ENCODE measurements around the gene NPIPA3. TPM values are rescaled to one million over a fixed set of nuclear protein-coding genes. Genes with fewer than 3 reads are reported as not detected.
"Not testable (repeated sequence)": the region's sequence is repeated elsewhere in the genome, so short reads cannot be mapped to it uniquely, and the experiment has no call there.

NPIPA3 gene
- total RNA-seq, 1 donor from 2014 or later = 1.2 TPM

DNA sequence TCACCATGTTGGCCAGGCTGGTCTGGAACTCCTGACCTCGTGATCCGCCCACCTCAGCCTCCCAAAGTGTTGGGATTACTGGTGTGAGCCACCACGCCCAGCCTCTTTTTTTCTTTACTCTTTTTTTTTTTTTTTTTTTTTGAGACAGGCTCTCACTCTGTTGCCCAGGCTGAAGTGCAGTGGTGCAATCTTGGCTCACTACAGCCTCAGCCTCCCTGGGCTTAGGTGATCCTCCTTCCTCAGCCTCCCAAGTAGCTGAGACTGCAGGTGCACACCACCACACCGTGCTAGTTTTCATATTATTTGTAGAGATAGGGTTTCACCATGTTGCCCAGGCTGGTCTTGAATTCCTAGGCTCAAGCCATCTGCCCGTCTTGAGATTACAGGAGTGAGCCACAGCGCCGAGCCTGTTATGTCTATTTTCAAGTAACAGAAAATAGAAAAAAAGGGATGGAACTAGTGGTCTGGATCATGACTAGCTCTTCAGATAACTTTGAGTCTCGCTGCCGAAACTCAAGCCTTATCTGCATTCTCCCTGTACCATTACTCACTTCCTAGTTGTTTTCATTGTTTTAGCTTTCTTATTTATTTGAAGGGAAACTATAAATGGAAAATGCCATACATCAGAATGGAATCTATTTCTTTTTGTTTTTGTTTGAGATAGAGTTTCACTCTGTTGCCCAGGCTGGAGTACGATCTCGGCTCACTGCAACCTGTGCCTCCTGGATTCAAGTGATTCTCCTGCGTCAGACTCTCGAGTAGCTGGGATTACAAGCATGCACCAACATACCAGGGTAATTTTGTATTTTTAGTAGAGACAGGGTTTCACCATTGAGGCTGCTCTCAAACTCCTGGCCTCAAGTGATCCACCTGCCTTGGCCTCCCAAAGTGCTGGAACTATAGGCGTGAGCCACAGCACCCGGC is 17.1 kb upstream of the NPIPA3 start:
- H3K27ac Mint-ChIP-seq; DNase-seq (ENCODE audit: low spot score); H3K36me3 Mint-ChIP-seq (ENCODE audit: low read depth); H3K9me3 Mint-ChIP-seq; H3K4me1 Mint-ChIP-seq (ENCODE audit: low read depth); H3K27me3 Mint-ChIP-seq (ENCODE audit: low read depth); H3K4me3 Mint-ChIP-seq (ENCODE audit: low read depth); intact Hi-C loops (cut with micrococcal nuclease): not testable (repeated sequence)

DNA sequence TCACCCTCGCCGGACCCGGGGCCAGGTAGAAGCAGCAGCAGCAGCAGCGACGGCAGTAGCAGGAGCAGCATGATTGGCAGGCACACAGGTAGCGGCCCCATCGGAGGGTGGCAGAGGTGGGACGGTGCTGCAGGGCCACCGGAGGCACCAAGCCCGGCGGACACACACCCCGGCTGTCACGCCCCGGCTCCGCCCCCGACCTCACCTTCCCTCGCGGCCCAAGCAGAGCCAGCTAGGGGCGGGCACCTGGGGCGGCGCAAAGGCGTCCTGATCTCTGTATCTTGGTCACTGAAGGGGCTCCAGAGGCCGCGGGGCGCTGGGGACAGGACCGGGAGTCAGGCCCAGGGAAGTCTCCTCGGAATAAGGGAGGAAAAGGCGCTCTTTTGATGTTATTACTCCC is 9.1 kb upstream of the NPIPA3 start, which contains the start of gene PLA2G10:
TSS of gene PLA2G10 (minus strand) at position 180 of the 400 bp plus-strand sequence. CDS start at position 101, 79 bp downstream.
- H3K9me3 Mint-ChIP-seq; intact Hi-C loops (cut with micrococcal nuclease); H3K4me3 Mint-ChIP-seq (ENCODE audit: low read depth); H3K27ac Mint-ChIP-seq; DNase-seq (ENCODE audit: low spot score); H3K36me3 Mint-ChIP-seq (ENCODE audit: low read depth); H3K27me3 Mint-ChIP-seq (ENCODE audit: low read depth); H3K4me1 Mint-ChIP-seq (ENCODE audit: low read depth): not testable (repeated sequence)

- H3K36me3 Mint-ChIP-seq (ENCODE audit: low read depth); H3K27me3 Mint-ChIP-seq (ENCODE audit: low read depth); DNase-seq (ENCODE audit: low spot score); H3K4me3 Mint-ChIP-seq (ENCODE audit: low read depth); H3K27ac Mint-ChIP-seq; H3K4me1 Mint-ChIP-seq (ENCODE audit: low read depth); intact Hi-C loops (cut with micrococcal nuclease); H3K9me3 Mint-ChIP-seq: not testable (repeated sequence)
Observed at GRCh38 chr16:14701859-14702258, 1.4 kb upstream of the NPIPA3 start.

GRCh38 chr16:14702672-14703071 is 539 bp upstream of the NPIPA3 start:
- H3K4me1 Mint-ChIP-seq (ENCODE audit: low read depth); H3K27me3 Mint-ChIP-seq (ENCODE audit: low read depth); H3K36me3 Mint-ChIP-seq (ENCODE audit: low read depth); H3K27ac Mint-ChIP-seq; H3K4me3 Mint-ChIP-seq (ENCODE audit: low read depth); DNase-seq (ENCODE audit: low spot score); H3K9me3 Mint-ChIP-seq; intact Hi-C loops (cut with micrococcal nuclease): not testable (repeated sequence)

- H3K36me3 Mint-ChIP-seq (ENCODE audit: low read depth); H3K9me3 Mint-ChIP-seq; H3K27ac Mint-ChIP-seq; DNase-seq (ENCODE audit: low spot score); H3K4me3 Mint-ChIP-seq (ENCODE audit: low read depth); H3K4me1 Mint-ChIP-seq (ENCODE audit: low read depth); H3K27me3 Mint-ChIP-seq (ENCODE audit: low read depth); intact Hi-C loops (cut with micrococcal nuclease): not testable (repeated sequence)
Observed at GRCh38 chr16:14733233-14733632, 30.0 kb downstream of the NPIPA3 start.

GRCh38 chr16:14740832-14741385 is 37.7 kb downstream of the NPIPA3 start:
- H3K9me3 Mint-ChIP-seq; H3K27me3 Mint-ChIP-seq (ENCODE audit: low read depth); H3K36me3 Mint-ChIP-seq (ENCODE audit: low read depth); H3K4me1 Mint-ChIP-seq (ENCODE audit: low read depth); DNase-seq (ENCODE audit: low spot score); intact Hi-C loops (cut with micrococcal nuclease); H3K27ac Mint-ChIP-seq; H3K4me3 Mint-ChIP-seq (ENCODE audit: low read depth): not testable (repeated sequence)

GRCh38 chr16:14741794-14742193 is 38.6 kb downstream of the NPIPA3 start:
- DNase-seq (ENCODE audit: low spot score); H3K36me3 Mint-ChIP-seq (ENCODE audit: low read depth); H3K9me3 Mint-ChIP-seq; H3K4me3 Mint-ChIP-seq (ENCODE audit: low read depth); H3K4me1 Mint-ChIP-seq (ENCODE audit: low read depth); H3K27me3 Mint-ChIP-seq (ENCODE audit: low read depth); H3K27ac Mint-ChIP-seq; intact Hi-C loops (cut with micrococcal nuclease): not testable (repeated sequence)

DNA sequence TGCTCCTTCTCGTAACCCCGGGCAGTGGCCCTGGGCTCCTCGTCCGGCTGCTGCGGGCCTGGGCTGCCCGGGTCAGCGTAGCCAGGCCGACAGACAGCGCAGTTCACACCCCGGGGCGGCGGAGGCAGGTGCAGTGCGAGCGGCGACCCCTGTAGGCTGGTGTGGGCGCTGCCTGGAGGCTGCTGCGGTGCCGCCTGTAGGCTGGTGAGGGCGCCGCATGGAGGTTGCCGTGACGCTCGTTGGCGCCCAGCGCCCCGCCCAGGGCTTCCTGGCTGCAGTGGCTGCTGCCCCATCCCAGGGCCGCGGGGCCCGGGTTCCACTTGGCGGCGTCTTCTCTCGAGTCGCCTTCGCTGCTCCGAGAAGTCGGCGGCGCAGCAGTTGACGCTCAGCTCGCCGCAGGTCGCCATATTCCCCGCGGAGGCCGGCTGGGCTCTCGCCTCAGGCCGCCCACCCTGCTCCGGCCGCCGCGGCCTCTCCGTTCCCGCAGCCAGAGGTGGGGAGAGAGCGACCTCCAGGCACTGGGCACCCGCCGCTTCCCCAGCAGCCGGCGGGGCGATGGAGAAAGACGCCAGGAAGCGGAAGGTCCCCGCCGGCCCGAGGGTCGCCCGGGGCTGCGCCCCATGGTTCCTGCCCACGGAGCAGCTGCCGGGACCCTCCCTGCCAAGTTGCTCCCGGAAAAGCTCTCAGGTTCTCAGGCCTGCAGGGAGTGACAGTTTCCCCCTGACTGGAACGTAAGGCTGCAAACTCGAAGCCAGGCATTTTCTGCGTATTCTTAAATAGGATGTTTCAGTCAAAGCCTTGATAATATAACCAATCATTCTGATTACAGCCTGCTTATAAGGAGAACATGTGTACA is 39.3 kb downstream of the NPIPA3 start, which contains the start of gene NPIPA2:
TSS of gene NPIPA2 (plus strand) at position 261 of the 856 bp plus-strand sequence. CDS start 5,533 bp downstream, outside the sequence.
- DNase-seq (ENCODE audit: low spot score); H3K27me3 Mint-ChIP-seq (ENCODE audit: low read depth); H3K27ac Mint-ChIP-seq; H3K4me3 Mint-ChIP-seq (ENCODE audit: low read depth); intact Hi-C loops (cut with micrococcal nuclease); H3K36me3 Mint-ChIP-seq (ENCODE audit: low read depth); H3K4me1 Mint-ChIP-seq (ENCODE audit: low read depth); H3K9me3 Mint-ChIP-seq: not testable (repeated sequence)

- DNase-seq (ENCODE audit: low spot score); H3K9me3 Mint-ChIP-seq; H3K27me3 Mint-ChIP-seq (ENCODE audit: low read depth); H3K4me1 Mint-ChIP-seq (ENCODE audit: low read depth); H3K27ac Mint-ChIP-seq; H3K36me3 Mint-ChIP-seq (ENCODE audit: low read depth); intact Hi-C loops (cut with micrococcal nuclease); H3K4me3 Mint-ChIP-seq (ENCODE audit: low read depth): not testable (repeated sequence)
Observed at GRCh38 chr16:14773654-14774053, 70.4 kb downstream of the NPIPA3 start.

DNA sequence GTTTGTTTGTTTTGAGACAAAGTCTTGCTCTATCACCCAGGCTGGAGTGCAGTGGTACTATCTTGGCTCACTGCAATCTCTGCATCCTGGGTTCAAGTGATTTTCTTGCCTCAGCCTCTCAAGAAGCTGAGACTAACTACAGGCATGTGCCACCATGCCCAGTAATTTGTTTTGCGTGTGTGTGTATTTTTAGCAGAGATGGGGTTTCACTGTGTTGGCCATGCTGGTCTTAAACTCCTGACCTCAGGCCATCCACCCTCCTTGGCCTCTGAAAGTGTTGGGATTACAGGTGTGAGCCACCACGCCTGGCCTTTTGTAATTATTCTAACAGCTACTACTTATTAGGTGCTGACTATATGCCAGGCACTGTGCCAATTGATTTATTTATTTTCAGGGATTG is 72.4 kb downstream of the NPIPA3 start:
- DNase-seq (ENCODE audit: low spot score); H3K36me3 Mint-ChIP-seq (ENCODE audit: low read depth); H3K9me3 Mint-ChIP-seq; H3K4me3 Mint-ChIP-seq (ENCODE audit: low read depth); H3K4me1 Mint-ChIP-seq (ENCODE audit: low read depth); H3K27ac Mint-ChIP-seq; H3K27me3 Mint-ChIP-seq (ENCODE audit: low read depth); intact Hi-C loops (cut with micrococcal nuclease): not testable (repeated sequence)

All from activated T-helper 2 cell treated with anti-CD3 and anti-CD28 coated beads, Interferon-gamma antibody, Interleukin-2, Interleukin-4, amounts not matched to agents 10 μg/mL and 5 μg/mL and 100 μg/mL, durations not matched to agents 14 hours and 24 hours and 36 hours (primary cell).